Neural cell (in vitro differentiated cells): ENCODE results near the gene SUGCT. TPM values are rescaled to one million over a fixed set of nuclear protein-coding genes. Genes with fewer than 3 reads are reported as not detected.
"Not testable (repeated sequence)": the region's sequence is repeated elsewhere in the genome, so short reads cannot be mapped to it uniquely, and the experiment has no call there.

Experiments
- H2AFZ ChIP-seq: fragments of 200-600, 300-800 bp; sonication (generic), shearing (Covaris generic); 2 replicates; pipeline ENCODE4 v1.6.0; 2014; ENCODE audit warnings: low read depth, mild to moderate bottlenecking, antibody characterized with exemption, low read length, moderate library complexity
- H3F3A ChIP-seq: fragments of 200-600 bp; shearing (Covaris generic); 2 replicates; pipeline ENCODE4 v1.6.1; 2016; ENCODE audit warnings: mild to moderate bottlenecking, moderate library complexity, mixed read lengths, antibody characterized with exemption, low read length; ENCODE audit not compliant: insufficient read depth, poor library complexity, severe bottlenecking
- H3K27ac ChIP-seq: fragments of 200-600, 300-800 bp; sonication (generic), shearing (Covaris generic); 2 replicates; pipeline ENCODE4 v1.5.1; 2014; ENCODE audit warnings: mild to moderate bottlenecking, low read length, moderate library complexity
- H3K27me3 ChIP-seq: fragments of 300-800, 200-600 bp; sonication (generic), shearing (Covaris generic); 2 replicates; pipeline ENCODE4 v1.6.0; 2014; ENCODE audit warnings: mild to moderate bottlenecking, low read depth, low read length, moderate library complexity; ENCODE audit not compliant: insufficient read depth
- H3K36me3 ChIP-seq: fragments of 300-800, 200-600 bp; sonication (generic), shearing (Covaris generic); 2 replicates; pipeline ENCODE4 v1.5.1; 2014; ENCODE audit warnings: mild to moderate bottlenecking, antibody characterized with exemption, low read length, moderate library complexity; ENCODE audit not compliant: insufficient read depth
- H3K4me2 ChIP-seq: fragments of 300-800, 200-600 bp; sonication (generic), shearing (Covaris generic); 2 replicates; pipeline ENCODE4 v1.6.0; 2014; ENCODE audit warnings: mild to moderate bottlenecking, low read length
- H3K4me3 ChIP-seq: fragments of 300-800, 200-600 bp; sonication (generic), shearing (Covaris generic); 2 replicates; pipeline ENCODE4 v1.5.1; 2014; ENCODE audit warnings: mild to moderate bottlenecking, low read length, moderate library complexity
- H3K79me2 ChIP-seq: fragments of 200-600 bp; shearing (Covaris generic); replicated peaks from 2 replicates; pipeline ENCODE4 v1.6.0; 2014; ENCODE audit warnings: mild to moderate bottlenecking, low read length, moderate library complexity; ENCODE audit not compliant: insufficient read depth
- H3K9ac ChIP-seq: fragments of 300-800, 200-600 bp; sonication (generic), shearing (Covaris generic); 2 replicates; pipeline ENCODE4 v1.6.1; 2016; ENCODE audit warnings: mild to moderate bottlenecking, low read length, mixed read lengths
- H3K9me2 ChIP-seq: fragments of 200-600 bp; shearing (Covaris generic); 2 replicates; pipeline ENCODE4 v1.6.1; 2016; ENCODE audit warnings: mild to moderate bottlenecking, low read length, mixed read lengths; ENCODE audit not compliant: insufficient read depth
- H3K9me3 ChIP-seq: fragments of 200-600, 300-800 bp; sonication (generic), shearing (Covaris generic); 2 replicates; pipeline ENCODE4 v1.6.1; 2016; ENCODE audit warnings: mild to moderate bottlenecking, mixed run types, low read length, moderate library complexity, mixed read lengths
- H4K20me1 ChIP-seq: fragments of 200-600 bp; shearing (Covaris generic); 2 replicates; pipeline ENCODE4 v1.6.1; 2016; ENCODE audit warnings: mild to moderate bottlenecking, mixed run types; ENCODE audit not compliant: insufficient read depth
- CTCF ChIP-seq: fragments of 450-650 bp; IDR thresholded peaks from 2 replicates; pipeline ENCODE4 v1.5.1; 2014; ENCODE audit warnings: antibody characterized with exemption, mild to moderate bottlenecking, moderate library complexity; ENCODE audit not compliant: poor library complexity, severe bottlenecking
- EP300 ChIP-seq: fragments of 450-650 bp; conservative IDR thresholded peaks from 2 replicates; pipeline ENCODE4 v1.6.1; 2014; ENCODE audit warnings: antibody characterized with exemption, mild to moderate bottlenecking, moderate library complexity; ENCODE audit not compliant: poor library complexity, severe bottlenecking
- EZH2 ChIP-seq: fragments of 200-600, 300-800 bp; shearing (Covaris generic), sonication (generic); IDR thresholded peaks from 2 replicates; pipeline ENCODE4 v1.6.1; 2014; ENCODE audit warnings: antibody characterized with exemption, low read length, borderline replicate concordance, mild to moderate bottlenecking; ENCODE audit not compliant: insufficient read depth, poor library complexity, severe bottlenecking
- MXI1 ChIP-seq: fragments of 450-650 bp; conservative IDR thresholded peaks from 2 replicates; pipeline ENCODE4 v1.6.1; 2014; ENCODE audit warnings: antibody characterized with exemption, mild to moderate bottlenecking; ENCODE audit not compliant: poor library complexity, severe bottlenecking
- POLR2AphosphoS5 ChIP-seq: IDR thresholded peaks from 2 replicates; pipeline ENCODE4 v1.6.1; 2012
- RAD21 ChIP-seq: fragments of 450-650 bp; conservative IDR thresholded peaks from 2 replicates; pipeline ENCODE4 v1.6.1; 2014; ENCODE audit warnings: antibody characterized with exemption, mild to moderate bottlenecking, moderate library complexity
- REST ChIP-seq: IDR thresholded peaks from 2 replicates; pipeline ENCODE4 v1.6.1; 2012; ENCODE audit warnings: borderline replicate concordance
- SMC3 ChIP-seq: fragments of 450-650 bp; conservative IDR thresholded peaks from 2 replicates; pipeline ENCODE4 v1.6.1; 2014; ENCODE audit warnings: antibody characterized with exemption, mild to moderate bottlenecking, moderate library complexity; ENCODE audit not compliant: poor library complexity
- TAF1 ChIP-seq: IDR thresholded peaks from 2 replicates; pipeline ENCODE4 v1.6.1; 2012; ENCODE audit warnings: low read depth
- polyA plus RNA-seq: library from polyadenylated mRNA; depleted of rRNA; stranded (reverse); fragments of >200 nt; gene quantifications from 2 replicates; pipeline ENCODE4 v1.2.3, GENCODE V29; 2014

SUGCT gene
- polyA plus RNA-seq, 1 donor from 2014 or later: not detected

- Histone ChIP-seq H3K9me3 (no peaks in the 10 kb centered on the region), H3K9me2 (no peaks in the 10 kb centered on the region), H3K4me2 (no peak overlapping the region), H3F3A (no peaks in the 10 kb centered on the region), H3K9ac (no peak overlapping the region), H2AFZ (no peak overlapping the region), H3K27me3 (no peaks in the 10 kb centered on the region), H3K4me3 (no peak overlapping the region), H4K20me1 (no peaks in the 10 kb centered on the region), H3K79me2 (no peaks in the 10 kb centered on the region), H3K36me3 (no peaks in the 10 kb centered on the region), H3K27ac (no peak overlapping the region)
- no peak for TF ChIP-seq RAD21
- no peak for TF ChIP-seq MXI1
- no peak for TF ChIP-seq EZH2
- no peak for TF ChIP-seq REST
- no peak for TF ChIP-seq TAF1
- no peak for TF ChIP-seq SMC3
- no peak for TF ChIP-seq EP300
- no peak for TF ChIP-seq CTCF
Observed at GRCh38 chr7:40623863-40624262, 489.1 kb downstream of the SUGCT start.

- not testable (repeated sequence) for H3K4me3 ChIP-seq, H3K79me2 ChIP-seq, H3K9me2 ChIP-seq, H3K9ac ChIP-seq, H3K27me3 ChIP-seq, H3K36me3 ChIP-seq, H3K4me2 ChIP-seq, H3K27ac ChIP-seq, H2AFZ ChIP-seq, H4K20me1 ChIP-seq, H3K9me3 ChIP-seq, H3F3A ChIP-seq
Observed at GRCh38 chr7:40627361-40627760, 492.6 kb downstream of the SUGCT start.

- no peaks in the 10 kb centered on the region for H3K79me2 ChIP-seq
- H4K20me1 ChIP-seq: no peaks in the 10 kb centered on the region
- H2AFZ ChIP-seq: no peak overlapping the region
- H3K4me3 ChIP-seq: no peak overlapping the region
- H3K27me3 ChIP-seq: no peaks in the 10 kb centered on the region
- H3K9me2 ChIP-seq: no peaks in the 10 kb centered on the region
- no peak for TF ChIP-seq EZH2
- no peak for TF ChIP-seq MXI1
- no peak for TF ChIP-seq POLR2AphosphoS5
- TF ChIP-seq EP300: no peak
- no peak for TF ChIP-seq REST
- TF ChIP-seq RAD21: no peak
- no peak for TF ChIP-seq TAF1
- no peak for TF ChIP-seq CTCF
- TF ChIP-seq SMC3: no peak
- H3F3A ChIP-seq: no peaks in the 10 kb centered on the region
- H3K4me2 ChIP-seq: no peak overlapping the region
- H3K9me3 ChIP-seq: no peaks in the 10 kb centered on the region
- H3K27ac ChIP-seq: no peak overlapping the region
- H3K36me3 ChIP-seq: no peaks in the 10 kb centered on the region
- H3K9ac ChIP-seq: no peak overlapping the region
Observed at GRCh38 chr7:40629891-40630290, 495.1 kb downstream of the SUGCT start.
